ENCODE measurements around the gene OXA1L. TPM values are rescaled to one million over a fixed set of nuclear protein-coding genes. Genes with fewer than 3 reads are reported as not detected.

Gene OXA1L
- 39.8 and 56.9 TPM in 2 replicates for total RNA-seq

DNA sequence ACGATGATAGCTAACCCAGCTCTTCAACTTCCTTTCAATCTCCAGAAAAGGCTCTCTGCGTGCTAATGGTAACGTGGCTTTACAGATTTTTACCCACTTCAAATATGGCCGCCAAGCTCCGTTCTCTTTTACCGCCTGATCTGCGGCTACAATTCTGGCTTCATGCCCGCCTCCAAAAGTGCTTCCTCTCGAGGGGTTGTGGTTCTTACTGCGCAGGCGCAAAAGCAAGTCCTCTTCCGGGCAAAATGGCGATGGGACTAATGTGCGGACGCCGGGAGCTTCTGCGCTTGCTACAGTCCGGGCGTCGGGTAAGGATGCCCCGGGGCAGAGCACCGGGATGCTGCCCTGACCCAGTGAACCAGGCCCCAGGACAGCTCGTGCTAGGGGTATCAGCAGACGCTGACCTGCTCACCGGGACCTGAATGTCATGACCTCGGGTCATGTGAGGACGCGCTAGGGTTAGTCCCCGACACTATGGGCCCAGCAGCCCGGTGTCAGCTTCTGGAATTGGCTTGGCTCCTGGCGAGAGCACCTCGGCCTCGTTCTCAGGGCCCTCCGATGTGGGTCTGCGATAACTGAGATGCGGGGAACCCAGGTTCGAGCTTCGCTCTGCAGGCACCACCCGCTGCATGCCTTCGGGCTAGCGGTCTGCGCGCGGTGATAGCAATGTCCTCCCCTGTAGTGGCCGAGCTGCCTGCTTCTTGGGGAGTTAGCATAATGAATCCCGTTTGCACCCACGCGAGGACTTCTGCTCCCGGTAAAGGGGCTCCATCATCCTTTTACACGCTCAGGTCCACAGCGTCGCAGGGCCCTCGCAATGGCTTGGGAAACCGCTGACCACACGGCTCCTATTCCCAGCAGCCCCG is at the start of gene OXA1L:
TSS of gene OXA1L (plus strand) at position 232 of the 866 bp plus-strand sequence. CDS start at position 246, 14 bp downstream.

DNA sequence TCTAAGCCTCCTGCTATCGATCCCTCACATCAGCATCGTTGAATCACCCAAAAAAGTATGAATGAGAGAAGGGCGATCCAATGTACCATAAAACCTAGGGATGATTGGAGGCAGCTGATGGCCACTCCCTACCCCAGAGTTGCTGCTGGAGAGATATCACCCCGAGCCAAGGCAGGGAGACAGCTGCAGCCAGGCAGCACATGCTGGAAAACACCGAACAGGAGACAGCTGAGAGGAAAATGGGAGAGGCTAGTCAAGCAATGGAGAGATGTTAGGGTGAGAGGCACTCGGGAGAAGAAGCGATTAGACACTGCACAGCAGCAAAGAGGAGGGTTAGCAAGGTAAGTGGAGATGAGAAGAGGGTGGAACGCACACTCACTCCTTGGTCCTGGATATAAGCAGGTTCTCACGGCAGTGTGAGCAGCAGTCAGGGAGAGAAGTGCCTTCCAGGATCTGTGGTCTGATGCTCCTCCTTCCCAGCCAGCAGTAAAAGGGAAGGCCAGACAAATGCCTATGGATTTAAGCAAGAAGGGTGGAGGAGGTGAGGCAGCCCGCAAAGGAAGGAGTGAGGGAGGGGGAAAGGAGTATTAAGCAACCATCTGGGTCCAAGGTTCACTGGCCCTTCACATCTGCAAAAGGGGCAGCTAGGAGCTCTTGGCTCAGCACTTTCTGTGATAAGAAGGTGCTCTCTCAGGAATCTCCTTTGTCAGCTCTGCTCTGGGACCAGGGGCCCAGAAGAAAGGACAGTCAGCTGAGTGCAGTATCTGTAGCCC is 48.6 kb downstream of the OXA1L start, which contains the start of gene SLC7A7:
TSS of gene SLC7A7 (minus strand) at position 495 of the 773 bp plus-strand sequence. CDS start 2,037 bp downstream, outside the sequence.

Other genes with a start within 250 kb of the OXA1L start
- gene DAD1, start 177.5 kb upstream of the OXA1L start, total RNA-seq = 200 and 228 TPM in 2 replicates
- 8.4 and 16.4 TPM in 2 replicates for gene ABHD4, start 168.4 kb upstream of the OXA1L start, total RNA-seq
- gene OR6J1, start 122.3 kb upstream of the OXA1L start, total RNA-seq = not detected in 2 replicates
- 0.43 and 3.1 TPM in 2 replicates for gene SLC7A7, start 48.7 kb downstream of the OXA1L start, total RNA-seq
- 28.9 and 30.1 TPM in 2 replicates for gene MRPL52, start 63.2 kb downstream of the OXA1L start, total RNA-seq
- 151 and 263 TPM in 2 replicates for gene MMP14, start 69.9 kb downstream of the OXA1L start, total RNA-seq
- 52.9 and 61.2 TPM in 2 replicates for gene LRP10, start 105.1 kb downstream of the OXA1L start, total RNA-seq
- gene REM2, start 116.5 kb downstream of the OXA1L start, total RNA-seq = 0.43 TPM in 1 of 2 replicates, not detected in the other
- 48.9 and 70.8 TPM in 2 replicates for gene RBM23, start 152.5 kb downstream of the OXA1L start, total RNA-seq
- gene PRMT5, start 162.7 kb downstream of the OXA1L start, total RNA-seq = 80.4 and 83.9 TPM in 2 replicates
- gene HAUS4, start 190.4 kb downstream of the OXA1L start, total RNA-seq = 51.6 and 150 TPM in 2 replicates
- 250 and 322 TPM in 2 replicates for gene AJUBA, start 215.9 kb downstream of the OXA1L start, total RNA-seq
- 13.0 and 20.5 TPM in 2 replicates for gene C14orf93, start 243.5 kb downstream of the OXA1L start, total RNA-seq

Measured in tracheal epithelial cell (primary cell).